Liver (tissue), 3 donors: ENCODE results near the gene ID1.

Experiments used
- ATF3 ChIP-seq: IDR thresholded peaks from 2 replicates; pipeline ENCODE4 v1.6.1; 2016; ENCODE audit warnings: antibody characterized with exemption
- EGR1 ChIP-seq, 2 donors: IDR thresholded peaks; 2 replicates each; pipeline ENCODE4 v1.6.1; 2016 to 2018; ENCODE audit warnings: antibody characterized with exemption in 2 of 2, low read depth in 2 of 2
- GABPA ChIP-seq, 2 donors: IDR thresholded peaks in 1 of 2; conservative IDR thresholded peaks in 1 of 2; 2 replicates each; pipeline ENCODE4 v1.6.1; 2016; ENCODE audit warnings: antibody characterized with exemption in 2 of 2, mild to moderate bottlenecking in 1 of 2, moderate library complexity in 1 of 2
- HNF4G ChIP-seq: IDR thresholded peaks from 2 replicates; pipeline ENCODE4 v1.6.1; 2016; ENCODE audit warnings: antibody characterized with exemption
- JUND ChIP-seq, 2 donors: IDR thresholded peaks; 2 replicates each; pipeline ENCODE4 v1.6.1; 2016; ENCODE audit warnings: antibody characterized with exemption in 2 of 2
- MAX ChIP-seq: IDR thresholded peaks from 2 replicates; pipeline ENCODE4 v1.6.1; 2016; ENCODE audit warnings: antibody characterized with exemption
- NR2F2 ChIP-seq: IDR thresholded peaks from 2 replicates; pipeline ENCODE4 v1.6.1; 2016; ENCODE audit warnings: antibody characterized with exemption
- RAD21 ChIP-seq, 2 donors: IDR thresholded peaks; 2 replicates each; pipeline ENCODE4 v1.6.1; 2016; ENCODE audit warnings: antibody characterized with exemption in 2 of 2, mild to moderate bottlenecking in 2 of 2
- SP1 ChIP-seq: IDR thresholded peaks from 2 replicates; pipeline ENCODE4 v1.6.1; 2018; ENCODE audit warnings: antibody characterized with exemption, mild to moderate bottlenecking
- YY1 ChIP-seq: IDR thresholded peaks from 2 replicates; pipeline ENCODE4 v1.6.1; 2016; ENCODE audit warnings: antibody characterized with exemption, mild to moderate bottlenecking
- ZBTB33 ChIP-seq: IDR thresholded peaks from 2 replicates; pipeline ENCODE4 v1.6.1; 2016; ENCODE audit warnings: antibody characterized with exemption
- TF ChIP-seq, protein P1 (sequence below): fragments of 150-350 bp; IDR thresholded peaks from 2 replicates; pipeline ENCODE4 v1.5.1; 2017; ENCODE audit warnings: improper control_type of control experiment, low read depth, low read length; ENCODE audit not compliant: missing input control
- TF ChIP-seq, protein P2 (sequence below): IDR thresholded peaks from 2 replicates; pipeline ENCODE4 v1.6.1; 2016; ENCODE audit warnings: antibody characterized with exemption, mild to moderate bottlenecking
- donor health status: healthy.
- donor health status: healthy.

DNA sequence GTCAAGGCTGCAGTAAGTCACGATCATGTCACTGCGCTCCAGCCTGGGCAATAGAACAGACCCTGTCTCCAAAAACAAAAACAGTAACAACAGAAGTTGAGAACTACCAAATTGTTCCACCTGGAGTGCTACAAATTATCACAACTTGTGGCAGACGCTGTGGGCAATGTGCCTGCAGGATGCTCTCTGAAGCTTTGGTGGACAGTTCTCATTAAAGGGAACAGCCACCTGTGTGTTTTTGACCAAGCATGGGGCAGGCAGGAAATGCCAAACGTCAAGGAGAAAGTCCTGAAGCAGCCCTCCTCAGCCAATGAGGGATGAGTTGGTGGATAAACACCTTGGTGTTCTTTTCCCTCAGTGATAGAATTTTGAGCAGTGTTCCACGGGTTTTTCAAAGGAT, 48.5 kb downstream of the ID1 start:
- no peak for TF ChIP-seq ATF3
- no peak for TF ChIP-seq JUND (IDR thresholded peaks at IDR 0.05)
- TF ChIP-seq, protein P1, sequence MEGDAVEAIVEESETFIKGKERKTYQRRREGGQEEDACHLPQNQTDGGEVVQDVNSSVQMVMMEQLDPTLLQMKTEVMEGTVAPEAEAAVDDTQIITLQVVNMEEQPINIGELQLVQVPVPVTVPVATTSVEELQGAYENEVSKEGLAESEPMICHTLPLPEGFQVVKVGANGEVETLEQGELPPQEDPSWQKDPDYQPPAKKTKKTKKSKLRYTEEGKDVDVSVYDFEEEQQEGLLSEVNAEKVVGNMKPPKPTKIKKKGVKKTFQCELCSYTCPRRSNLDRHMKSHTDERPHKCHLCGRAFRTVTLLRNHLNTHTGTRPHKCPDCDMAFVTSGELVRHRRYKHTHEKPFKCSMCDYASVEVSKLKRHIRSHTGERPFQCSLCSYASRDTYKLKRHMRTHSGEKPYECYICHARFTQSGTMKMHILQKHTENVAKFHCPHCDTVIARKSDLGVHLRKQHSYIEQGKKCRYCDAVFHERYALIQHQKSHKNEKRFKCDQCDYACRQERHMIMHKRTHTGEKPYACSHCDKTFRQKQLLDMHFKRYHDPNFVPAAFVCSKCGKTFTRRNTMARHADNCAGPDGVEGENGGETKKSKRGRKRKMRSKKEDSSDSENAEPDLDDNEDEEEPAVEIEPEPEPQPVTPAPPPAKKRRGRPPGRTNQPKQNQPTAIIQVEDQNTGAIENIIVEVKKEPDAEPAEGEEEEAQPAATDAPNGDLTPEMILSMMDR, result no peak
- no peak for TF ChIP-seq MAX
- TF ChIP-seq, protein P2, sequence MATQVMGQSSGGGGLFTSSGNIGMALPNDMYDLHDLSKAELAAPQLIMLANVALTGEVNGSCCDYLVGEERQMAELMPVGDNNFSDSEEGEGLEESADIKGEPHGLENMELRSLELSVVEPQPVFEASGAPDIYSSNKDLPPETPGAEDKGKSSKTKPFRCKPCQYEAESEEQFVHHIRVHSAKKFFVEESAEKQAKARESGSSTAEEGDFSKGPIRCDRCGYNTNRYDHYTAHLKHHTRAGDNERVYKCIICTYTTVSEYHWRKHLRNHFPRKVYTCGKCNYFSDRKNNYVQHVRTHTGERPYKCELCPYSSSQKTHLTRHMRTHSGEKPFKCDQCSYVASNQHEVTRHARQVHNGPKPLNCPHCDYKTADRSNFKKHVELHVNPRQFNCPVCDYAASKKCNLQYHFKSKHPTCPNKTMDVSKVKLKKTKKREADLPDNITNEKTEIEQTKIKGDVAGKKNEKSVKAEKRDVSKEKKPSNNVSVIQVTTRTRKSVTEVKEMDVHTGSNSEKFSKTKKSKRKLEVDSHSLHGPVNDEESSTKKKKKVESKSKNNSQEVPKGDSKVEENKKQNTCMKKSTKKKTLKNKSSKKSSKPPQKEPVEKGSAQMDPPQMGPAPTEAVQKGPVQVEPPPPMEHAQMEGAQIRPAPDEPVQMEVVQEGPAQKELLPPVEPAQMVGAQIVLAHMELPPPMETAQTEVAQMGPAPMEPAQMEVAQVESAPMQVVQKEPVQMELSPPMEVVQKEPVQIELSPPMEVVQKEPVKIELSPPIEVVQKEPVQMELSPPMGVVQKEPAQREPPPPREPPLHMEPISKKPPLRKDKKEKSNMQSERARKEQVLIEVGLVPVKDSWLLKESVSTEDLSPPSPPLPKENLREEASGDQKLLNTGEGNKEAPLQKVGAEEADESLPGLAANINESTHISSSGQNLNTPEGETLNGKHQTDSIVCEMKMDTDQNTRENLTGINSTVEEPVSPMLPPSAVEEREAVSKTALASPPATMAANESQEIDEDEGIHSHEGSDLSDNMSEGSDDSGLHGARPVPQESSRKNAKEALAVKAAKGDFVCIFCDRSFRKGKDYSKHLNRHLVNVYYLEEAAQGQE, result no peak
- TF ChIP-seq EGR1 (IDR thresholded peaks at IDR 0.05; ENCODE audit: low read depth in 2 of 2), result no peak
- TF ChIP-seq HNF4G, result no peak
- no peak for TF ChIP-seq SP1
- no peak for TF ChIP-seq GABPA (IDR thresholded peaks at IDR 0.05 in 1 of 2, conservative IDR thresholded peaks at IDR 0.05 in 1 of 2)
- no peak for TF ChIP-seq ZBTB33
- TF ChIP-seq RAD21 (IDR thresholded peaks at IDR 0.05), result no peak
- TF ChIP-seq NR2F2, result no peak
- TF ChIP-seq YY1, result no peak
